HEK293 (cell line): ENCODE results near the gene NOBOX.
A peak's percentile ranks its signal among the peaks of the same experiment; 100 is the strongest.
"Not testable (repeated sequence)": the region's sequence is repeated elsewhere in the genome, so short reads cannot be mapped to it uniquely, and the experiment has no call there.

Experiments used
- CTCF ChIA-PET: fragments of 350-600 bp; formaldehyde crosslinking; extraction: SDS; loops from one replicate; lab custom pipeline; 2021; ENCODE audit warnings: antibody characterized with exemption; lab: Yijun Ruan, JAX
- POLR2A ChIA-PET: fragments of 300-600 bp; formaldehyde crosslinking; extraction: SDS; loops from one replicate; lab custom pipeline; 2020; ENCODE audit warnings: antibody characterized with exemption, inconsistent platforms; lab: Yijun Ruan, JAX
- H3K27ac ChIP-seq: fragments of 200-500 bp; sonication (Bioruptor generic); 2 replicates; pipeline ENCODE4 v1.5.1; 2014; ENCODE audit warnings: low read depth, low read length, control low read depth, inconsistent platforms; ENCODE audit errors: extremely low read depth
- H3K36me3 ChIP-seq, 2 experiments: fragments of 200-500 bp in 1 of 2; sonication (Bioruptor generic) in 1 of 2; 1 replicate in 1 of 2; 2 replicates in 1 of 2; pipeline ENCODE4 v1.5.1; 2014 to 2017; ENCODE audit warnings: inconsistent platforms in 2 of 2, low read length in 2 of 2; ENCODE audit not compliant: control insufficient read depth in 2 of 2, insufficient read depth in 1 of 2
- H3K4me1 ChIP-seq: fragments of 200-500 bp; sonication (Bioruptor generic); 2 replicates; pipeline ENCODE4 v1.5.1; 2014; ENCODE audit warnings: mild to moderate bottlenecking, low read length, inconsistent platforms; ENCODE audit not compliant: control insufficient read depth, insufficient read depth
- H3K4me3 ChIP-seq: 2 replicates; pipeline ENCODE4 v1.5.1; 2011; ENCODE audit warnings: low read depth, mild to moderate bottlenecking, control low read depth, low read length, moderate library complexity
- H3K9me3 ChIP-seq: fragments of 200-500 bp; sonication (Bioruptor generic); 2 replicates; pipeline ENCODE4 v1.5.1; 2014; ENCODE audit warnings: low read depth, low read length, inconsistent platforms; ENCODE audit not compliant: control insufficient read depth, insufficient read depth
- EGR2 ChIP-seq: fragments of 450-650 bp; formaldehyde crosslinking; IDR thresholded peaks from 2 replicates; pipeline ENCODE4 v1.5.1; 2016; ENCODE audit warnings: low read depth, missing biosample characterization, missing genetic modification characterization
- SETDB1 ChIP-seq: IDR thresholded peaks from one replicate; pipeline ENCODE4 v1.6.1; 2017; ENCODE audit warnings: mild to moderate bottlenecking, low read length, moderate library complexity, mixed read lengths; ENCODE audit not compliant: insufficient read length
- SP2 ChIP-seq: fragments of 450-650 bp; formaldehyde crosslinking; IDR thresholded peaks from 2 replicates; pipeline ENCODE4 v1.5.1; 2016; ENCODE audit warnings: missing biosample characterization, missing genetic modification characterization
- TRIM28 ChIP-seq: IDR thresholded peaks from 2 replicates; pipeline ENCODE4 v1.6.1; 2011; ENCODE audit warnings: low read length, control low read depth, borderline replicate concordance
- ZBTB21 ChIP-seq: fragments of 450-650 bp; formaldehyde crosslinking; IDR thresholded peaks from 2 replicates; pipeline ENCODE4 v1.5.1; 2017; ENCODE audit warnings: missing biosample characterization, missing genetic modification characterization
- ZFP3 ChIP-seq: fragments of 450-650 bp; formaldehyde crosslinking; IDR thresholded peaks from 2 replicates; pipeline ENCODE4 v1.5.1; 2016; ENCODE audit warnings: low read depth, missing biosample characterization, missing genetic modification characterization
- ZNF146 ChIP-seq: fragments of 450-650 bp; formaldehyde crosslinking; IDR thresholded peaks from 2 replicates; pipeline ENCODE4 v1.5.1; 2016; ENCODE audit warnings: missing biosample characterization, missing genetic modification characterization
- ZNF37A ChIP-seq: fragments of 450-650 bp; IDR thresholded peaks from 2 replicates; pipeline ENCODE4 v1.5.1; 2018; ENCODE audit warnings: missing biosample characterization, missing genetic modification characterization
- ZNF423 ChIP-seq: fragments of 450-650 bp; formaldehyde crosslinking; IDR thresholded peaks from 2 replicates; pipeline ENCODE4 v1.5.1; 2016; ENCODE audit warnings: missing biosample characterization, missing genetic modification characterization
- ZNF560 ChIP-seq: fragments of 450-650 bp; formaldehyde crosslinking; IDR thresholded peaks from 2 replicates; pipeline ENCODE4 v1.5.1; 2017; ENCODE audit warnings: missing biosample characterization, missing genetic modification characterization, borderline replicate concordance
- ZNF561 ChIP-seq: fragments of 450-650 bp; IDR thresholded peaks from 2 replicates; pipeline ENCODE4 v1.5.1; 2018; ENCODE audit warnings: missing biosample characterization, missing genetic modification characterization, borderline replicate concordance
- ZNF585B ChIP-seq: fragments of 450-650 bp; formaldehyde crosslinking; IDR thresholded peaks from 2 replicates; pipeline ENCODE4 v1.5.1; 2016; ENCODE audit warnings: missing biosample characterization, missing genetic modification characterization
- ZNF701 ChIP-seq: fragments of 450-650 bp; formaldehyde crosslinking; IDR thresholded peaks from 2 replicates; pipeline ENCODE4 v1.5.1; 2016; ENCODE audit warnings: missing biosample characterization, missing genetic modification characterization
- ZNF776 ChIP-seq: fragments of 450-650 bp; formaldehyde crosslinking; IDR thresholded peaks from 2 replicates; pipeline ENCODE4 v1.5.0; 2017; ENCODE audit warnings: missing biosample characterization, missing genetic modification characterization, borderline replicate concordance
- ZNF777 ChIP-seq: fragments of 450-650 bp; formaldehyde crosslinking; IDR thresholded peaks from 2 replicates; pipeline ENCODE4 v1.5.1; 2017; ENCODE audit warnings: missing biosample characterization, missing genetic modification characterization, borderline replicate concordance
- ZSCAN23 ChIP-seq: fragments of 450-650 bp; formaldehyde crosslinking; IDR thresholded peaks from 2 replicates; pipeline ENCODE4 v1.5.1; 2016; ENCODE audit warnings: missing biosample characterization, missing genetic modification characterization
- TF ChIP-seq, protein P1 (sequence below): sonication (generic); formaldehyde crosslinking; IDR thresholded peaks from 2 replicates; pipeline ENCODE4 v1.8.1; 2022; ENCODE audit warnings: mild to moderate bottlenecking, moderate library complexity, missing genetic modification reagents
- TF ChIP-seq, protein P2 (sequence below): fragments of 450-650 bp; formaldehyde crosslinking; IDR thresholded peaks from 2 replicates; pipeline ENCODE4 v1.5.1; 2016; ENCODE audit warnings: missing biosample characterization, missing genetic modification characterization
- TF ChIP-seq, protein P3 (sequence below): fragments of 450-650 bp; formaldehyde crosslinking; conservative IDR thresholded peaks from 2 replicates; pipeline ENCODE4 v1.5.1; 2016; ENCODE audit warnings: low read depth, missing biosample characterization, missing genetic modification characterization

NOBOX gene

DNA sequence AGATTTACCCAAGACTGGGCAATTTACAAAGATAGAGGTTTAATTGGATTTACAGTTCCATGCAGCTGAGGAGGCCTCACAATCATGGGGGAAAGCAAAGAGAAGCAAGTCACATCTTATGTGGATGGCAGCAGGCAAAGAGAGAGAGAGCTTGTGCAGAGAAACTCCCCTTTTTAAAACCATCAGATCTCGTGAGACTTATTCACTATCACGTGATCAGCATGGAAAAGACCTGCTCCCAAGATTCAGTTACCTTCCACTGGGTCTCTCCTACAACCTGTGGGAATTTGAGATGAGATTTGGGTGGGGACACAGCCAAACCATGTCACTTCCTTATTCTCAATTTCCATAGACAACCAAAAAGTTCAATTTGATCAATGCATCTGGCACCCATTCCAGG is 24.9 kb upstream of the NOBOX start:
- CTCF ChIA-PET, result interaction anchor here (1.0 kb wide), 2 partner anchors 9 to 10 kb away, joined by 3 read pairs; no protein-coding TSS in a partner anchor
- Histone ChIP-seq H3K4me1 (no peaks in the 10 kb centered on the region), H3K27ac (no peak overlapping the region), H3K9me3 (no peaks in the 10 kb centered on the region), H3K4me3 (no peak overlapping the region), H3K36me3 (no peaks in the 10 kb centered on the region)
- POLR2A ChIA-PET, result no interaction called here
- TF ChIP-seq ZBTB21 (tag by site-specific recombination), result no peak
- TF ChIP-seq ZNF777, result no peak
- TF ChIP-seq, all 188 proteins: peak for 0

DNA sequence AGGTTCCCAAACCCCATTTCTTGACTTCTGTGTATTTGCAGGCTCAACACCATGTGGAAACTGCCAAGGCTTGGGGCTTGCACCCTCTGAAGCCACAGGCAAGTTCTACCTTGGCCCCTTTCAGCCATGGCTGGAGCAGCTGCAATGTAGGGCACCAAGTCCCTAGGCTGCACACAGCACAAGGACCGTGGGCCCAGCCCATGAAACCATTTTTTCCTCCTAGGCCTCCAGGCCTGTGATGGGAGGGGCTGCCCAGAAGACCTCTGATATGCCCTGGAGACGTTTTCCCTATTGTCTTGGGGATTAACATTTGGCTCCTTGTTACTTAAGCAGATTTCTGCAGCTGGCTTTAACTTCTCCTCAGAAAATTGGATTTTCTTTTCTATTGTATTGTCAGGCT is 24.0 kb upstream of the NOBOX start:
- CTCF ChIA-PET, H3K4me1 ChIP-seq, H3K27ac ChIP-seq, H3K36me3 ChIP-seq, H3K9me3 ChIP-seq, H3K4me3 ChIP-seq, POLR2A ChIA-PET: not testable (repeated sequence)
- TF ChIP-seq ZNF585B (peak; percentile 93), SETDB1 (peak; percentile 48), TRIM28 (peak; percentile 72; the same call in 1 of the 2 replicates)

DNA sequence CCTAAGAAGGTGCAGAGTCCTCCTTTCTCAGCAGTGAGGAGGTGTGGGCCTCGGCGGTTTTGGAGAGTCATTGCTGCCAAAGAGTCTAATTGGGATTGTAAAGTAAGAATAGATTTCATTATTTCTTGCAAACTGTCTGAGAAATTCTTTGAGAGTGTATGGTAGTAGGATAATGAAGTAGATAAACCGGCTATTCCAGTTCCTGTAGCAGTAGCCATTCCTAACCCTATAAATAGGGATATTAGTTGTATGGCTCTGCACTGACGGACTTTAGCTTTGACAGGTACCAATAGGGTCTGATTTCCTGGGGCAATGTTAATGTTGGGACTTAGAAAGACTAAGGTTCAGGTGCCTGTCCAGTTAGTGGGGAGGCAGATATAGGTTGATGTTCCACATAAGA is 15.4 kb upstream of the NOBOX start:
- POLR2A ChIA-PET, H3K27ac ChIP-seq, H3K4me3 ChIP-seq, CTCF ChIA-PET, H3K9me3 ChIP-seq, H3K36me3 ChIP-seq, H3K4me1 ChIP-seq: not testable (repeated sequence)

DNA sequence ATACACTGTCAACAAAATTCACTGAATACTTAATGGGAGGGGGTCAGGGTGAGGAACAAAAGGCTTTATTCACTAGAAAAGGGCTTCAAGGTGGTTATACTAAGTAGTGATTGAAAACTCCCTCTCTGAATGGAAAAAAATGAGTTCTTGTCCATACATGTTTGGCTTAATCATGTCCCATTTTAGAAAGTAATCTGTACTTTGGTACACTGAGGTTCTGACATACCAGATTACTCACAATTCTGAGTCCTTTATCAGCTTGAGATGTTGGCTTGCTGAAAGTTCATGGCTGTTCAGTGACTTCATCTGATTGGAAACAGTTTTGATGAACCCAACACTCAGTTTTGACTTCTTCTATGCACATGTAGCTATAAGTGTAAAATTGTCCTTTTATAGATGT is 12.8 kb upstream of the NOBOX start:
- no peak overlapping the region for H3K4me3 ChIP-seq
- CTCF ChIA-PET, result interaction anchor here (1.1 kb wide), 1 partner anchor 288 kb away, joined by 3 read pairs; no protein-coding TSS in a partner anchor
- H3K4me1 ChIP-seq, result no peaks in the 10 kb centered on the region
- no peaks in the 10 kb centered on the region for H3K36me3 ChIP-seq
- POLR2A ChIA-PET, result no interaction called here
- TF ChIP-seq ZNF701 (tag by site-specific recombination), result no peak
- no peak for TF ChIP-seq ZNF423
- TF ChIP-seq ZNF560, result no peak
- no peak for TF ChIP-seq ZFP3 (tag by site-specific recombination)
- TF ChIP-seq SP2 (tag by site-specific recombination), result no peak
- no peak for TF ChIP-seq ZNF776 (tag by site-specific recombination)
- no peak for TF ChIP-seq ZNF146 (tag by site-specific recombination)
- no peak for TF ChIP-seq EGR2 (tag by site-specific recombination)
- TF ChIP-seq ZNF777, result no peak
- TF ChIP-seq, all 188 proteins: peak for 0
- Histone ChIP-seq H3K27ac (no peak overlapping the region), H3K9me3 (no peaks in the 10 kb centered on the region)

DNA sequence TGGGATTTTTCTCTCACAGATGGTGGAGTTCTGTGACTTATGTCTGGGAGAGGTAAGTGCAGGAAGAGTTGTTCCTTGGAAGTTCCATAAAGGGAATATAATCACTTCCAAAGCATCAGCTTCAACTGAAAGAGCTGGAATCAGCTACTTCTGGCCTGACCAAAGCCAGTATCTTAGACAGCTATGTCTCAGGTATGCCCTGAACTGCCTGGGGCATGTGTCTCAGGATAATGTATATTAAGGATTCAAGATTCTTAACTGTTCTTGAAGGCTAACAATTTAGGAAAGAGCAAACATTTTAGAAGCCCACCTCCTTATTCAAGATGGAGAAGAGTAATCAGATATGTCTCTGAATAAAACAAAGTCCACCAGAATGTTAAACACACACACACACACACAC is 12.4 kb upstream of the NOBOX start:
- ChIA-PET CTCF (interaction anchor here (1.1 kb wide), 1 partner anchor 288 kb away, joined by 3 read pairs; no protein-coding TSS in a partner anchor), POLR2A (no interaction called here)
- TF ChIP-seq ZSCAN23 (tag by site-specific recombination) (no peak), ZNF37A (tag by site-specific recombination) (no peak), ZNF561 (tag by site-specific recombination) (no peak)
- TF ChIP-seq, protein P1, sequence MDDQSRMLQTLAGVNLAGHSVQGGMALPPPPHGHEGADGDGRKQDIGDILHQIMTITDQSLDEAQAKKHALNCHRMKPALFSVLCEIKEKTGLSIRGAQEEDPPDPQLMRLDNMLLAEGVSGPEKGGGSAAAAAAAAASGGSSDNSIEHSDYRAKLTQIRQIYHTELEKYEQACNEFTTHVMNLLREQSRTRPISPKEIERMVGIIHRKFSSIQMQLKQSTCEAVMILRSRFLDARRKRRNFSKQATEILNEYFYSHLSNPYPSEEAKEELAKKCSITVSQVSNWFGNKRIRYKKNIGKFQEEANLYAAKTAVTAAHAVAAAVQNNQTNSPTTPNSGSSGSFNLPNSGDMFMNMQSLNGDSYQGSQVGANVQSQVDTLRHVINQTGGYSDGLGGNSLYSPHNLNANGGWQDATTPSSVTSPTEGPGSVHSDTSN (CRISPR knock-in tag), result no peak
- TF ChIP-seq, protein P2, sequence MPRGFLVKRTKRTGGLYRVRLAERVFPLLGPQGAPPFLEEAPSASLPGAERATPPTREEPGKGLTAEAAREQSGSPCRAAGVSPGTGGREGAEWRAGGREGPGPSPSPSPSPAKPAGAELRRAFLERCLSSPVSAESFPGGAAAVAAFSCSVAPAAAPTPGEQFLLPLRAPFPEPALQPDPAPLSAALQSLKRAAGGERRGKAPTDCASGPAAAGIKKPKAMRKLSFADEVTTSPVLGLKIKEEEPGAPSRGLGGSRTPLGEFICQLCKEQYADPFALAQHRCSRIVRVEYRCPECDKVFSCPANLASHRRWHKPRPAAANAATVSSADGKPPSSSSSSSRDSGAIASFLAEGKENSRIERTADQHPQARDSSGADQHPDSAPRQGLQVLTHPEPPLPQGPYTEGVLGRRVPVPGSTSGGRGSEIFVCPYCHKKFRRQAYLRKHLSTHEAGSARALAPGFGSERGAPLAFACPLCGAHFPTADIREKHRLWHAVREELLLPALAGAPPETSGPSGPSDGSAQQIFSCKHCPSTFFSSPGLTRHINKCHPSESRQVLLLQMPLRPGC (tag by site-specific recombination), result no peak
- TF ChIP-seq, protein P3, sequence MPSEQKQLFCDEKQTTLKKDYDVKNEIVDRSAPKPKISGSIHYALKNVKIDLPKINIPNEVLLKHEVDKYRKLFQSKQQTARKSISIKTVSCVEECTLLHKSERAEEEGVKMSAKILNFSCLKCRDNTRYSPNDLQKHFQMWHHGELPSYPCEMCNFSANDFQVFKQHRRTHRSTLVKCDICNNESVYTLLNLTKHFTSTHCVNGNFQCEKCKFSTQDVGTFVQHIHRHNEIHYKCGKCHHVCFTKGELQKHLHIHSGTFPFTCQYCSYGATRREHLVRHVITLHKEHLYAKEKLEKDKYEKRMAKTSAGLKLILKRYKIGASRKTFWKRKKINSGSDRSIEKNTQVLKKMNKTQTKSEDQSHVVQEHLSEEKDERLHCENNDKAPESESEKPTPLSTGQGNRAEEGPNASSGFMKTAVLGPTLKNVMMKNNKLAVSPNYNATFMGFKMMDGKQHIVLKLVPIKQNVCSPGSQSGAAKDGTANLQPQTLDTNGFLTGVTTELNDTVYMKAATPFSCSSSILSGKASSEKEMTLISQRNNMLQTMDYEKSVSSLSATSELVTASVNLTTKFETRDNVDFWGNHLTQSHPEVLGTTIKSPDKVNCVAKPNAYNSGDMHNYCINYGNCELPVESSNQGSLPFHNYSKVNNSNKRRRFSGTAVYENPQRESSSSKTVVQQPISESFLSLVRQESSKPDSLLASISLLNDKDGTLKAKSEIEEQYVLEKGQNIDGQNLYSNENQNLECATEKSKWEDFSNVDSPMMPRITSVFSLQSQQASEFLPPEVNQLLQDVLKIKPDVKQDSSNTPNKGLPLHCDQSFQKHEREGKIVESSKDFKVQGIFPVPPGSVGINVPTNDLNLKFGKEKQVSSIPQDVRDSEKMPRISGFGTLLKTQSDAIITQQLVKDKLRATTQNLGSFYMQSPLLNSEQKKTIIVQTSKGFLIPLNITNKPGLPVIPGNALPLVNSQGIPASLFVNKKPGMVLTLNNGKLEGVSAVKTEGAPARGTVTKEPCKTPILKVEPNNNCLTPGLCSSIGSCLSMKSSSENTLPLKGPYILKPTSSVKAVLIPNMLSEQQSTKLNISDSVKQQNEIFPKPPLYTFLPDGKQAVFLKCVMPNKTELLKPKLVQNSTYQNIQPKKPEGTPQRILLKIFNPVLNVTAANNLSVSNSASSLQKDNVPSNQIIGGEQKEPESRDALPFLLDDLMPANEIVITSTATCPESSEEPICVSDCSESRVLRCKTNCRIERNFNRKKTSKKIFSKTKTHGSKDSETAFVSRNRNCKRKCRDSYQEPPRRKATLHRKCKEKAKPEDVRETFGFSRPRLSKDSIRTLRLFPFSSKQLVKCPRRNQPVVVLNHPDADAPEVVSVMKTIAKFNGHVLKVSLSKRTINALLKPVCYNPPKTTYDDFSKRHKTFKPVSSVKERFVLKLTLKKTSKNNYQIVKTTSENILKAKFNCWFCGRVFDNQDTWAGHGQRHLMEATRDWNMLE (tag by site-specific recombination), result no peak

More for the DNA sequence above, 12.4 kb upstream of the NOBOX start:
- Histone ChIP-seq H3K36me3 (no peaks in the 10 kb centered on the region), H3K27ac (no peak overlapping the region), H3K9me3 (no peaks in the 10 kb centered on the region), H3K4me3 (no peak overlapping the region), H3K4me1 (no peaks in the 10 kb centered on the region)
